Endothelial cell of umbilical vein (primary cell): ENCODE measurements around the gene KIAA0930. TPM values are rescaled to one million over a fixed set of nuclear protein-coding genes. Genes with fewer than 3 reads are reported as not detected.

Experiments used
- BruUV-seq: library from RNA; stranded (reverse); fragments of 400-500 nt; replicated peaks from 2 replicates; lab custom pipeline; 2021; lab: Mats Ljungman, UMichigan
- CTCF ChIA-PET: fragments of 300-600, 350-600 bp; sonication (Branson Sonifier 250); formaldehyde crosslinking; loops from one replicate; lab custom pipeline; 2021; ENCODE audit warnings: antibody characterized with exemption, inconsistent platforms; lab: Charles Lee
- POLR2A ChIA-PET: fragments of 300-600, 350-600 bp; sonication (Branson Sonifier 250); formaldehyde crosslinking; loops from one replicate; lab custom pipeline; 2021; ENCODE audit warnings: antibody characterized with exemption, inconsistent platforms; lab: Charles Lee
- DNase-seq: peaks from one replicate; pipeline ENCODE4 v3.0.0-alpha.2; 2011; ENCODE audit warnings: low read depth, low spot score
- FAIRE-seq: peaks from 2 replicates; lab custom pipeline; 2011; peaks lifted over from hg19 to GRCh38; lab: Jason Lieb, UNC
- H2AFZ ChIP-seq: 2 replicates; pipeline ENCODE4 v1.6.0; 2012; ENCODE audit warnings: low read depth, low read length, control low read depth, inconsistent platforms
- H3K27ac ChIP-seq: 2 replicates; pipeline ENCODE4 v1.5.1; 2011; ENCODE audit warnings: low read depth, mild to moderate bottlenecking, control low read depth, low read length, moderate library complexity; ENCODE audit not compliant: insufficient read depth
- H3K27me3 ChIP-seq, 2 experiments: 2 replicates each; pipeline versions ENCODE4 v1.6.0 to v1.6.1; 2011; ENCODE audit warnings: low read length in 2 of 2, mixed read lengths in 1 of 2; ENCODE audit not compliant: control insufficient read depth in 2 of 2, insufficient read depth in 2 of 2
- H3K36me3 ChIP-seq, 2 experiments: 2 replicates in 1 of 2; 3 replicates in 1 of 2; pipeline ENCODE4 v1.5.1; 2011; ENCODE audit warnings: low read length in 2 of 2, mild to moderate bottlenecking in 1 of 2, moderate library complexity in 1 of 2; ENCODE audit not compliant: control insufficient read depth in 2 of 2, insufficient read depth in 2 of 2; ENCODE audit errors: extremely low read depth in 1 of 2
- H3K4me1 ChIP-seq: 3 replicates; pipeline ENCODE4 v1.5.1; 2011; ENCODE audit warnings: mild to moderate bottlenecking, low read length; ENCODE audit not compliant: control insufficient read depth, insufficient read depth; ENCODE audit errors: extremely low read depth
- H3K4me2 ChIP-seq: 2 replicates; pipeline ENCODE4 v1.6.1; 2011; ENCODE audit warnings: low read length, control low read depth, mixed read lengths; ENCODE audit not compliant: insufficient read depth
- H3K4me3 ChIP-seq, 3 experiments: fragments of 200-600 bp in 1 of 3; sonication (generic), shearing (Covaris generic) in 1 of 3; replicated peaks in 1 of 3; 2 replicates each; pipeline ENCODE4 v1.5.1; 2011 to 2016; ENCODE audit warnings: control low read depth in 3 of 3, low read length in 3 of 3, mild to moderate bottlenecking in 2 of 3, inconsistent platforms in 1 of 3, low read depth in 1 of 3, moderate library complexity in 1 of 3; ENCODE audit not compliant: insufficient read depth in 1 of 3
- H3K79me2 ChIP-seq: 2 replicates; pipeline ENCODE4 v1.6.0; 2012; ENCODE audit warnings: low read length, inconsistent platforms; ENCODE audit not compliant: control insufficient read depth, insufficient read depth
- H3K9ac ChIP-seq: replicated peaks from 2 replicates; pipeline ENCODE3; 2011; ENCODE audit warnings: low read length, control low read depth; ENCODE audit not compliant: insufficient read depth; ENCODE audit errors: extremely low read depth
- H3K9me1 ChIP-seq: replicated peaks from 3 replicates; pipeline ENCODE4 v1.6.0; 2011; ENCODE audit warnings: mild to moderate bottlenecking, low read length; ENCODE audit not compliant: control insufficient read depth, insufficient read depth; ENCODE audit errors: extremely low read depth
- H3K9me3 ChIP-seq: replicated peaks from 2 replicates; pipeline ENCODE4 v1.5.1; 2012; ENCODE audit warnings: low read length, inconsistent platforms; ENCODE audit not compliant: control insufficient read depth, insufficient read depth
- H4K20me1 ChIP-seq: replicated peaks from 2 replicates; pipeline ENCODE3; 2011; ENCODE audit warnings: mild to moderate bottlenecking, low read length; ENCODE audit not compliant: control insufficient read depth, insufficient read depth; ENCODE audit errors: extremely low read depth
- CTCF ChIP-seq, 2 donors: IDR thresholded peaks; 1 replicate in 1 of 2; 2 replicates in 1 of 2; pipeline ENCODE4 v1.5.1; 2011; ENCODE audit warnings: low read length in 2 of 2, mild to moderate bottlenecking in 2 of 2, moderate library complexity in 2 of 2, control low read depth in 1 of 2, inconsistent platforms in 1 of 2, low read depth in 1 of 2; ENCODE audit not compliant: insufficient read depth in 1 of 2; ENCODE audit errors: extremely low read depth in 1 of 2
- EZH2 ChIP-seq: IDR thresholded peaks from 2 replicates; pipeline ENCODE4 v1.6.1; 2012; ENCODE audit warnings: borderline replicate concordance, low read depth, mild to moderate bottlenecking, moderate library complexity, low read length, inconsistent platforms; ENCODE audit not compliant: severe bottlenecking
- GATA2 ChIP-seq: IDR thresholded peaks from 2 replicates; pipeline ENCODE4 v1.7.0; 2011; ENCODE audit warnings: low read depth, mild to moderate bottlenecking, moderate library complexity, mixed read lengths, low read length; ENCODE audit not compliant: insufficient read length, insufficient read depth
- JUN ChIP-seq: IDR thresholded peaks from 2 replicates; pipeline ENCODE4 v1.6.1; 2011; ENCODE audit warnings: borderline replicate concordance, low read depth; ENCODE audit not compliant: insufficient read length, insufficient read depth
- MAX ChIP-seq: IDR thresholded peaks from 2 replicates; pipeline ENCODE4 v1.6.1; 2011; ENCODE audit not compliant: insufficient read depth, insufficient read length
- MYC ChIP-seq: IDR thresholded peaks from one replicate; pipeline ENCODE4 v1.6.1; 2011; ENCODE audit warnings: mild to moderate bottlenecking, low read depth, low read length
- dilution Hi-C: fragments of 300-500 bp; cut with MboI; formaldehyde crosslinking; loops from one replicate; pipeline ENCODE4 v1.15.0; 2019; ENCODE audit warnings: low sequenced_read_pairs; ENCODE audit not compliant: extremely low pct_ligation_motif_present
- intact Hi-C: fragments of 100-400 bp; cut with micrococcal nuclease; formaldehyde crosslinking; loops from one replicate; pipeline ENCODE4 v1.10.0; 2022
- polyA plus RNA-seq, 4 experiments: library from polyadenylated mRNA; depleted of rRNA in 3 of 4; stranded (reverse) in 3 of 4; unstranded in 1 of 4; fragments of >200 nt; gene quantifications; 2 replicates each; pipeline versions ENCODE4 v1.2.1 to v1.2.3, GENCODE V29; 2011 to 2012; ENCODE audit warnings: missing spikeins in 1 of 4
- total RNA-seq: library from RNA; stranded (reverse); gene quantifications from 2 replicates; pipeline ENCODE4 v1.2.3, GENCODE V29; 2021

The KIAA0930 gene
- total and polyA plus RNA-seq, 2 donors (not counting 3 experiments of a cell fraction or from before 2014, with no cell fraction given) = 37.9 to 53.6 TPM

- no peaks in the 10 kb centered on the region for H3K27me3 ChIP-seq
- FAIRE-seq (no peak), DNase-seq (no peak)
- H3K9me3 ChIP-seq = no peaks in the 10 kb centered on the region
- intact Hi-C loops (no loop called here), dilution Hi-C loops (no loop called here)
- H3K4me1 ChIP-seq = no peaks in the 10 kb centered on the region
- no peak overlapping the region for H3K27ac ChIP-seq
- no TSS peak for BruUV-seq
- H3K9me1 ChIP-seq = no peaks in the 10 kb centered on the region
- ChIA-PET POLR2A (no interaction called here), CTCF (interaction anchor here (0.8 to 1.5 kb wide), 3 partner anchors 18 to 83 kb away, joined by 3 to 4 read pairs (median 3); partner anchors contain the start of gene NUP50)
- no peak overlapping the region for H3K4me2 ChIP-seq
- H3K4me3 ChIP-seq = no peak overlapping the region
- TF ChIP-seq CTCF (IDR thresholded peaks at IDR 0.05; ENCODE audit: extremely low read depth in 1 of 2, insufficient read depth in 1 of 2, low read depth in 1 of 2, low read length in 2 of 2) (no peak), MYC (no peak), JUN (no peak), EZH2 (no peak), GATA2 (no peak), MAX (no peak)
- peaks cover 20 to 23% of the 10 kb centered on the region in 2 experiments for H3K36me3 ChIP-seq
- H3K79me2 ChIP-seq = peaks cover 62% of the 10 kb centered on the region
- no peak overlapping the region for H2AFZ ChIP-seq
- H4K20me1 ChIP-seq = peaks cover 2% of the 10 kb centered on the region
- H3K9ac ChIP-seq = peak overlapping the region; percentile 9
Measured at GRCh38 chr22:45181240-45181639, 59.5 kb downstream of the KIAA0930 start.
